NOMO-1 treated with dmso at 0.1 percent for 144 hours (cell line): ENCODE results near the gene ATAD3C.

Experiments
- DNase-seq: peaks from one replicate; lab custom pipeline; 2025; ENCODE audit not compliant: unreplicated experiment; lab: John Stamatoyannopoulos, UW

The ATAD3C gene

DNA sequence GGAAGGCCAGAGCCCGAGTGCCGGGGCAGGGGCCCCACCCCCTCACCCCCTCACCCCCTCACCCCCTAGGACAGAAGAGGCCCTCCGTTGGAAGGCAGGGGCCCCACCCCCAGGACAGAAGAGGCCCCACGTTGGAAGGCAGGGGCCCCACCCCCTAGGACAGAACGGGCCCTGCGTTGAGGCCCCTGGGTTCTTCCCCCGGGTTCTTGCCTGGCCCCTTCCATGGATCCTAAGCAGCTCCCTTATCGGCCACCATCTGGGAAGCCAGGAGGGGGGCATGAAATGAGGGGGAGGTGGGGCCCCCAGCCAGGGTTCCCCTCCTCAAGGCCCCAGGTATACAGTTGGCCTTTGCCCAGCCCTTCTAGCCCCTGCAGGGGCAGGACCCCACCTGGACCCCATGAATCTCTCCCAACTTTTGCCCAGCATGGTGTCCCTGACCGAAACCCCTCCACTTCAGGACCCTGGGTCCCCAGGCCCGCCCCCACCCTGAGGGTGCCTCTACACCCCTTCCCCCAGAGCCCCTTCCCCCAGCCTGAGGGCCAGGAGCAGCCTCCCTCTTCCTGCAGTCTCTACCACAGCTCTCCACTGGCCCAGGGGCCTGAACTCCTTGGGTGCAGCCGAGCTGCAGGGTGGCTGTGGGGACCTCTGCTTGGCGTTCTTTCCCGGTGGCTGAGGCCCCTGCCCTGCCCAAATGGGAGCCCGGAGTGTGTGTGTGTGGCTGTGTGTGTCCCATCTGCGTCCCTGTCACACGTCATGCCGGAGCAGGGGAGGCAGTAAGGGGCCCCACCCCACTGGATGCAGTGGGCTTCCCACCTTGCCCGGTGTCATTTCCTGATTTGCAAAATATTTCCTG is 18.3 kb upstream of the ATAD3C start:
- no peak for DNase-seq

DNA sequence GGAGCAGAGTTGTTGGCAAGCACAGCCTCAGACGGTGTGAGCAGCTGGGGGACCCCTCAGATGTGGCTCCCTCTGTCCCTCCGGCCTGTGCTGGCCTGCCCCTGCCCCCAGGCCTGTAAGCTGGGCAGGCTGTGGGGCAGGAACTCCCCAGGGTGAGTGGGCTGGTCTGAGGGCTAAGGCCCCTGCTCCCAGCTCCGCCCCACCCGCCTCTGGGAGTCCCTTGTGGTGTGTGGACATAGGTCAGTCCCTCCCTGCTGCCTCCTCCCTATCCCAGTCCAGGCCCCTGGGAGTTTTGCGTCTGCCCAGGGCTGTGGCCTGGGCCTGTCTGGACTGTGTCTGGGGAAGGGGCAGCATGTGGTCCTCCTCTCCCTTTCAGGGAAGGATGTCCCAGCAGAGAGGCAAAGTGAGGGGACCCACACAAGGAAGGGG is 17.6 kb upstream of the ATAD3C start:
- DNase-seq = no peak

DNA sequence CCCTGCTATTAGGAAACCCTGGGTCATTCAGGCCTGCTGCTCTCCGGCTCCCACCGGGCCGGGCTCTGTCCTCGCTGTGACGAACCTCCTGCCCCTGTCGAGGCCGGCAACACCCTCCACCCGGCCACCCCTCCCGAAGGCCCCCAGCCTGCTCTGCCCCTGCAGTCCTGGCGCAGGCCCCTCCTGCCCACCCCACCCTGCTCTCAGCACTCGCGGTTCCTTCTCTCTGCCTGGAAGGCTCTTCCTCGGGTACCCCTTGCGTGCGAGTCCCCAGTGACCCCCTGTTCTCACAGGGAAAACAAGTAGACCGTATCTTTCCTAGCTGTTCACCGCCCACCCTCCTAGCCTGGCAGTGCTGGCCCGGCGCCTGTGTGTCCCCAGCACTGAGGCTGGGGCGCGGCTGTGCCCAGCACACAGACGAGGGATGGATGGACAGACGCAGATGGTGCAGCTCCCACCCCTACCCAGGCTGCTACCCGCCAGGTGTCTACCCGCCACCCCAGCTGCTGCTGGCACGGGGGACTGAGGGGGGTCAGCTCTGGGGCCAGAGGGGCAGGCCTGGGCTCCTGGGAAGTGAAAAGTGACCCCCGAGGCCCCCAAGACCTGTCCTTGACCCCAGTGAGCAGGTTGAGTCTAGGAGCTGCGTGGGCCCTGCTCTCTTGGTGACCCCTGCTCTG is 17.1 kb upstream of the ATAD3C start:
- DNase-seq = no peak

DNA sequence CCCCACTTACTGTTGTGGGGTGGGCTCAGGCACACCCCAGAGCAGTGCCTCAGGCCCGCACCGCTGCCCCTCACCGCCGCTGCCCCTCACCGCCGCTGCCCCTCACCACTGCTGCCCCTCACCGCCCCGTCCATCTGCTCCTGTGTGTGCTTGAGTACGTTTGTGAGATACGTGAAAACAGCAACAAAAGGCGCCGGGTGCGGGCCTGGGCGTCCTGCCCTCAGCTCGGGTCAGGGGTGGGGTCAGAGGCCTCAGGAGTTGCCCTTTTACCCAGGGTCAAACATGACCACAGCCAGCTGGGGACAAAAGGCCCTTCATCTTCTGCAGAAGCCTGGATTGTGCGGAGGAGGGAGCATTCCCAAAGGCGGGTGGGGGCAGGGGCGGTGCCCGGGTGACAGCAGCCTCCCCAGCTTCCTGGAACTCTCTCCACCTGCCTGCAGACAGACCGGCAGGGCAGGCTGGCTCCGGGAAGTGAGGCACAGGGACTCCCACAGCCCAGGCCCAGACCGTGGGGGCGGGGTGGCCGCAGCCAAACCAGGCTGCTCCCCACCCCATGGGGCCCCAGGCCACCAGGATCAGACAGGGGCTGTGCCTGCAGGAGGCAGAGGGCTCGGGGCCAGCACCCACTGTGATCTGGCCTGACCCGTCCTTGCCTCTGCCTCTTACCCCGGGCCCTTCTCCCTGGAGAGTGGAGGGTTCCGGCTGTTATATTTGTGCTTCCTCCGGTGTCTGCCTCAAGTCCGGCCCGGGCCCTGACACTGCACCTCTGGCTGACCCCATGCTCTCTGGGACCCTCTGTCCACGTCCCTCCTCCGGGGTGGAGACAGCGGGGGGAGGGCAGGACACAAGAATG is 16.3 kb upstream of the ATAD3C start:
- no peak for DNase-seq

DNA sequence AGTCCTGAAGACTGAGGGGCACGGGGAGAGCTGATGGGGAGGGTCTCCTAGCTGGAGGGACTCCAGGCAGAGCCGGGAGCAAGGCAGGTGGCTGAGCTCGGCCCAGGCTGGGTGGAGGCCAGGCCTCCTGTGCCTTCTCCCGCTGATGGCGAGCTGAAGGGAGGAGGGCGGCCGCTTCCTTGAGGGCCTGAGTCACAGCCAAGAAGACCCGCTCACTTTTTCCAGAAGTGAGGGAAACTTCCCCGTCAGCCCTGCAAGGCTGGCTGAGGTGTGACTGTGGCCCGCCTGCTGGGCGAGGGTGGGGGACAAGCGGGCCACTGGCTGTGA is 15.7 kb upstream of the ATAD3C start:
- DNase-seq = no peak

DNA sequence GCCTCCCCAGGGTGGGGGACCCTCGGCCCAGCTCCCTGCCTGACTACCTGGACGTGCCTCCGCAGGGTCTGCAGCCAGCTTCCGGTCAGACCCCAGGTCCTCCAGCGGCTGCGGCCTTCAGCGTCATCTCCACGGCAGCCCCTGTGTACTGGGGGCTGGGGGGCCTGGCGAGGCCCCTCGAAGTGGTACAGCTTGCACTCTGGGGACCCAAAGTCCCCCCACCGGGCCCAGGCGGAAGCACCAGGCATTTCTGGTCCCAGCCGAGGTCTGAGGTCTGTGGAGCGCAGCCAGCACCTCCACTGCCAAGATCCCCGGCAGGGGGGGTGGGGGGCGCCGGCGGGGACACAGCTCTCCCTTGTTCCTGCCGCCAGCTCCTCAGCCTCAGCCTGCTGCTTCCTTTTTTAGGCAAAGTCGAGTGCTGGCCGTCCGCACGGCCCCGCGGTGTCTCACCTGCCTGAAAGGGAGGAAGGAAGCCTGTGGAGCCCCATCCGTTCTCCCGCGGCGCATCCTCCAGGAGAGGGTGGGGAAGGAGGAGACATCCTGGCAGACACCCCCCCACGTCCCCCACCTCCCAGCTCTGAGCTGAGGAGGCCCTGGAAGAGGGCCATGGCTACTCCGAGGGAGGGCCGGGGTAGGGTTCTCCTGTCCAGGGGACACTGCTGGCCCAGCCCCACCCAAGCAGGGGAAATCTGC is 15.2 kb upstream of the ATAD3C start:
- no peak for DNase-seq

DNA sequence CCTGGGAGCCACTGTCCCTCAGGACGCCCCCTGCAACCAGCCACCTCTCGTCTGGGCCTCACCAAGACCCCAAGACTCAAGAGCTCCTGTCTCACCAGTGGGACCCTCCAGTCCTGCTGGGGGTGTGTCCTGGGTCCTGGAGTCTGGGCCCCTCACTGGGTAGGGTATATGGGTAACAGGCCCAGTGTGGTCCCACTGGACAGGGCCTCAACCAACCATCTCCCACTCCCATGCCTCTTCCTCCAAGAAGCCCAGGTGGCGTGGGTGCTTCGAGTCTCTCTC is 14.7 kb upstream of the ATAD3C start:
- DNase-seq = no peak

DNA sequence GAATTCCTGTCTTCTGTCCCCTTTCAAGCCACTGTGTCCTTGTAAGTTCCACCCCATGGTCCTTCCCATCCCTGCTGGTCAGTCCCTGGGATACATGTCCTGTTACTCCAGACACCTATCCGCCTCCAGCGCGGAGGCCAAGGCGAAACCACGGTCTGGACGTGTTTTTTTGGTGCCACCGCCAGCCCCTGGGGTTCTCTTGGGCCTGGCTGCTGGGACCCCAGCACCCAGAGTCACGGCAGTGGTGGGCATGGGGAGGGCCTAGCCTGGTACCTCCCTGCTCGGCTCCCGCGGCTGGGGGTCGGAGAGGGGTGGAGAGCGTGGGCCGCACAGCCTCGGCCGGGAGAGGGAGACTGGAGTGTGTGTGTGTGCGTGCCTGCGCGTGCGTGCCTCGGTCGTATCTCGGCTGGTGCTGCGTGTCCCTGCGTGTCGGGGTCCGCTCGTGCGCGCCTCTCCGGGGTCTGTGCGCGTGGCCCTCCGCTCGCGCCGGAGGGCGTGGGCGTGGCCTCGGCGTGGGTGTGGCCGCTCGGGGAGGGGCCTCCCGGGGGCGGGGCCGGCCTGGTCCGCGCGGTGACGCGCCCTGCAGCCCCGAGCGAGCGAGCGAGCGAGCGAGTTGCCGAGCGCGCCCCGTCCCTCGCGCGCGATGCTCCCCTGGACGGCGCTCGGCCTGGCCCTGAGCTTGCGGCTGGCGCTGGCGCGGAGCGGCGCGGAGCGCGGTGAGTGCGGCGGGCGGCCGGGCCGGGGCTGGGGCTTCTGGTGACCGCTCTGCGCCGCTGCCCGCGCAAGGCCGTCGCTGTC is 14.2 kb upstream of the ATAD3C start, which contains the start of gene VWA1:
TSS of gene VWA1 (plus strand) at position 585 of the 798 bp plus-strand sequence. CDS start at position 644, 59 bp downstream.
- peak; percentile 15 for DNase-seq

DNA sequence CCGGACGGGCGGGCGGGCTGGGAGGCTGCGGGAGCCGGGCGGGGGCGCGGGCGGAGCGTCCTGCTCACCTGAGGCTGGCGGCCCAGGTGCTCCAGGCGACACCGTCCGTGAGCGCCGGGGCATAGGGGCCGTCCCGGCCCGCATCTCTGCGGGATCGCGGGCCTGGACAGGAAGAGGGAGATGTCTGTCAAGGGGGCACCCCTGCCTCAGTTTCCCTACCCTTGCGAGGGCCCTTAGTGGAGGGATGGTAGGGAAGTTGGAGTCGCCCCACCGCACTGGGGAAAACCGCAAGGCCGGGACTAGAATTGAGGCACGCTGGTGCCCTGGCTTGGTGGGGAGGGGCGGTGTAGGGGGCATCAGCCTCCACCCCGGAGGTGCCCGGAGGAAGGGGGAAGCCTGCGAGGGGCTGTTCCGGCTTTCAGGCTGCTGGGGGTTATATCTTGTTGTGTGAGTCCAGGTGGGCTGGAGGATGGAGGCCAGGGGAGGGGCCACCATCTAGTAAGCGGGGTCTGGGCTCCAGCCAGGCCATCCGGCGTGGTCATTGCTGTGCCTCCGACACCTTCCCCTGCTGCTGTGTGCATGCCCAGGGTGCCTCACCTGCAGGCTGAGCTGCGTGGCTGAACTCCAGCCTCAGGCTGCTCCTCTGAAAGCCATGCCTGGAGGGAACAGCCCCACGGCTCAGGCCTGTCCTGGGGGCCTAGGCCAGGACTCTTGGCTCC is 13.4 kb upstream of the ATAD3C start:
- DNase-seq = no peak

DNA sequence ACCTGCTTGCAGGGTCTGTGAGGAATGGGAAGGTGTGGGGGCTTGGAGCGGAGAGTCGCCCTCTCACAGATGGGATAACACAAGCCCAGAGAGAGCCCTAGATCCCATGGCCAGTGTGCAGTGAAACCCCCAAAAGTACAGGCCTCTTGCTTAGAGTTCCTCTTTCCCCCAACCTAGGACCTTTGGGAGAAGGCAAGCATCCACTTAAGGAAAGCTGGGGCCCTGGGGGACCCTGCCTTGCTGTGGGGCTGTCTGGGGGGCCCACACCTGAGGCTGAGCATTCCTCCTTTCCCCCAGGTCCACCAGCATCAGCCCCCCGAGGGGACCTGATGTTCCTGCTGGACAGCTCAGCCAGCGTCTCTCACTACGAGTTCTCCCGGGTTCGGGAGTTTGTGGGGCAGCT is 12.9 kb upstream of the ATAD3C start:
- no peak for DNase-seq

DNA sequence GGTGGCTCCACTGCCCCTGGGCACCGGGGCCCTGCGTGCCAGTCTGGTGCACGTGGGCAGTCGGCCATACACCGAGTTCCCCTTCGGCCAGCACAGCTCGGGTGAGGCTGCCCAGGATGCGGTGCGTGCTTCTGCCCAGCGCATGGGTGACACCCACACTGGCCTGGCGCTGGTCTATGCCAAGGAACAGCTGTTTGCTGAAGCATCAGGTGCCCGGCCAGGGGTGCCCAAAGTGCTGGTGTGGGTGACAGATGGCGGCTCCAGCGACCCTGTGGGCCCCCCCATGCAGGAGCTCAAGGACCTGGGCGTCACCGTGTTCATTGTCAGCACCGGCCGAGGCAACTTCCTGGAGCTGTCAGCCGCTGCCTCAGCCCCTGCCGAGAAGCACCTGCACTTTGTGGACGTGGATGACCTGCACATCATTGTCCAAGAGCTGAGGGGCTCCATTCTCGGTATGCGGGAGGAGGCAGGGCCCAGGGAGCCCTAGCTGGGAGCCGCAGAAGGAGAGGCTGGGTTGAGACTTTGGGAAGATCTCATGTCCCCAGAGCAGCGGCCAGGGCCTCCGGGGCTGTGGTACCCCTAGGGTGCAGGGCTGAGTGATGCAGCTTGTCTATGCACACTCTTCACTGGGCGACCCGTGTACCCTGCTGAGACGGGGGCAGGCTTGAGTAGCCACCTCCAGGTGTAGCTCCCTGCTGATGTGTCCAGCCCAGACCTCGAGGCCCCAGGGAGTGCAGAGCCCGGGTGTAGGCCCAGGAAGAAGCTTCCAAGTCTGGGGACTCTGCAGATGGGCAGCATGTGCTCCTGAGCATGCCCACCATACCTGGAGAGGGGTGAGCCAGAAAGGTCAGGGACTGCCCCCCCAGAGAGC is 12.2 kb upstream of the ATAD3C start:
- no peak for DNase-seq

DNA sequence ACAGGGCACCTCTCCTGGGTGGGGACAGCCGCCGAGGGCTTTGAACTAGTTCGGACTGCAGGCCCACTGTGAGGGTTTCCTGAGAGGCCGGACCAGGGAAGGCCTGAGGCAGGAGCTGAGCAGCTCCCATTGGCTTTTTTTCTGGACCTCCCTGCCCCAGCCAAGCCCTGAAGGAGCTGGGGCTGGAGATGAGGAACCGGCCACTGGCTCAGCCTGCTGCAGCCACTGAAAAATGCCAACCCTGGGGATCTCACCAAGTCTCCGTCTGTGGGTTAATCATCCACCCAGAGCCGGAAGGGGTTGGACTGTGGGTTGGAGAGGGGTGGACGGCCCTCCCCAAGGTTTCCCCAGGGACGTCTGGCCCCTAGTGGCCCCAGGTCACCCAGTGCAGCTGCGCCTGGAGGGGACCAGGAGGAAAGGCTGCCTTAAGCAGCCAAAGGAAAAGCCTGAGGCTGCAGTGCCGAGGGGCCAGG is 11.5 kb upstream of the ATAD3C start:
- DNase-seq = no peak

DNA sequence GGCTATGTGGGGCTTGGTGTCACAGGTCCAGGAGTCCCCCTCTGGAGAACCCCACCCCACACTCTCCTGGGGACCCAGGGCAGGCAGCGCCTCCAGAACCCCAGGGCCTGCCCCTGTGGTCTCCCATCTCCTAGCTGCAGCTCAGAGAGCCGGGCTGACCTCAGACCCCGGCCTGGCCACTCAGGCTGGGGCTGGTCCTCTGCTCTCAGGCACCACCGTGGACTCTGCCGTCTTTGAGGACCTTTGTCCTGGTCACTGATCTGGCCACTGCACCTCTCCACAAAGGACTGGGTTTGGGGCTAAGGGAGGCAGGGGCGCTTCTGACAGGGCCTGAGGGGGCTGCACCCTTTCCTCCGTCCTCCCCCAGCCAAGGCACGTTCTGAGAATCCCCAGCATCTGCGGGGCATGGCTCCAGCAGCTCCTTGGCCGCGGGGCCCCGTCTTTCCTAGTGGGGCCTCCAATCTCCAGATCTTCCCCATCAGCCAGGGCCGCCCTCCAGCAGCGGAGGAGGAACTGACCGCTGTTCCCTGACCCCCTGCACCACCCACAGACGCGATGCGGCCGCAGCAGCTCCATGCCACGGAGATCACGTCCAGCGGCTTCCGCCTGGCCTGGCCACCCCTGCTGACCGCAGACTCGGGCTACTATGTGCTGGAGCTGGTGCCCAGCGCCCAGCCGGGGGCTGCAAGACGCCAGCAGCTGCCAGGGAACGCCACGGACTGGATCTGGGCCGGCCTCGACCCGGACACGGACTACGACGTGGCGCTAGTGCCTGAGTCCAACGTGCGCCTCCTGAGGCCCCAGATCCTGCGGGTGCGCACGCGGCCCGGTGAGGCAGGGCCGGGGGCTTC is 10.7 kb upstream of the ATAD3C start:
- DNase-seq = no peak

DNA sequence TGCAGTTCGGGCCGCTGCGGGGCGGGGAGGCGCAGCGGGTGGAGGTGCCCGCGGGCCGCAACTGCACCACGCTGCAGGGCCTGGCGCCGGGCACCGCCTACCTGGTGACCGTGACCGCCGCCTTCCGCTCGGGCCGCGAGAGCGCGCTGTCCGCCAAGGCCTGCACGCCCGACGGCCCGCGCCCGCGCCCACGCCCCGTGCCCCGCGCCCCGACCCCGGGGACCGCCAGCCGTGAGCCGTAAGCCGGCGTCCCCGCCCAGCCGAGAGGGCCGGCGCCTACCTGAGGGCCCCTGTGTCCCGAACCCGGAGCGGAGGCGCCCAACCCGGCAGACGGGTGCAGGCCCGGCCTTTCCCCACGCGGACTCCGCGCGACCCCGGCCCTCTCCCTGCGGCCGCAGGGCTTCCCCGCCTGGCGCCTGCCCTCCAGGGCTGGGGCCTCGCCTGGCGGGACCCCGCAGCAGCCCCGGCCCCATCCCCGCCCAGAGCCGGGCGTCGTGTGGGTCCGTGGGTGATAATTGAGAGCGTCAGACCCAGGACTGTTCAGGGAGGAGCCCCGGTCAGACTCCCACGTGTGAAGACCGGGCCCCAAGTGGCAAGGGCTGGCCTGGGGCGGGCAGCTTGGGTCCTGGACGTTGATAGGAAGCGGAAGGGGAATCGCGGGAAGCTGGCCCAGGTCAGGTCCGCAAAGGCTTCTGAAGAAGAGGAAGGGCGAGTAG is 9.8 kb upstream of the ATAD3C start:
- no peak for DNase-seq

DNA sequence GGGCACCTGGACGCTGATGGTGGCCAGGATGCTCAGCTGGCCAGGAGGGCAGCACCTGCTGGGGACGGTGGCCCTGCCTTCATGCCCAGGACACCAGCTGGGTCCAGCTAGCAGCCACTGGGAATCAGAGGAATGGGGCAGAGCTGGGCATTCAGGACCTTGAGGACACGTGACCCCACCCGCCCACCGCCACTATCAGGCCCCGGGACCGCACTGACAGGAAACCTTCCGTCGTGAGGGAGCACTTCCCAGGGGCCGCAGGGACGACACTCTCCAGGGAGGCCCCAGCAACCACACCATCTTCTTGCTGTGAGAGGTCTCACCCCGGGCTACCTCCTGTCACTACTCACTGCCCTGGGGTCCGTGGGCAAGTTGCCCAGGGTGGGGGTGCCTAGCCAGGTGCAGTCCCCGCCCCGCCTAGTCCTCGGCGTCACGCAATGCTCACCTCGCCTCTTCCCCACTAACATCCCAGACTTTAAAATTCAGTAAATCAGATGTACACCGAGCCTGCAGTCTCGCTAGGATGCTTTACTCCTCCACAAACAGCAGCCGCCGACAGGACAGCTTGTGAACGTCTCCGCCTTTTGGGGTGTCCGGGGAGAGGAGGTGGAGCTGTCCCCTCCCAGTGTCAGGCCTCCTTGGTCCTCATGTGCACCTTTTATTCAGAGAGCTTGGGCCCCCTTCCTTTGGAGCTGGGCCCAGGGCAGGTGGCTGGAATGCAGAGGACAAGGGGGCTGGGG is 9.1 kb upstream of the ATAD3C start:
- DNase-seq = no peak
